A673 (cell line): ENCODE measurements around the gene FHIT. TPM values are rescaled to one million over a fixed set of nuclear protein-coding genes. Genes with fewer than 3 reads are reported as not detected.

Experiments used
- BruUV-seq: library from RNA; stranded (reverse); fragments of 400-500 nt; replicated peaks from 2 replicates; lab custom pipeline; 2021; lab: Mats Ljungman, UMichigan
- CTCF ChIA-PET: fragments of 300-600 bp; sonication (Branson Sonifier 250); formaldehyde crosslinking; loops from one replicate; lab custom pipeline; 2022; ENCODE audit warnings: antibody characterized with exemption; lab: Charles Lee
- POLR2A ChIA-PET: fragments of 300-600 bp; sonication (Branson Sonifier 250); formaldehyde crosslinking; loops from one replicate; lab custom pipeline; 2022; ENCODE audit warnings: antibody characterized with exemption; ENCODE audit not compliant: low non-redundant PET; lab: Charles Lee
- DNase-seq: peaks from one replicate; pipeline ENCODE4 v3.0.0-alpha.2; 2015; ENCODE audit warnings: low spot score
- H3K27ac ChIP-seq: fragments of 200-600 bp; sonication (generic); 2 replicates; pipeline ENCODE4 v1.5.1; 2016; ENCODE audit warnings: mixed run types, low read depth, mild to moderate bottlenecking, mixed read lengths, antibody characterized with exemption, low read length; ENCODE audit not compliant: poor library complexity, severe bottlenecking
- H3K27me3 ChIP-seq: fragments of 200-600 bp; sonication (generic); replicated peaks from 2 replicates; pipeline ENCODE4 v1.6.1; 2017; ENCODE audit warnings: mixed run types, low read depth, mild to moderate bottlenecking, mixed read lengths, antibody characterized with exemption, low read length; ENCODE audit not compliant: insufficient read depth, poor library complexity
- H3K36me3 ChIP-seq: fragments of 200-600 bp; sonication (generic); 2 replicates; pipeline ENCODE4 v1.6.1; 2016; ENCODE audit warnings: mixed run types, mild to moderate bottlenecking, mixed read lengths, antibody characterized with exemption, low read length; ENCODE audit not compliant: insufficient read depth, poor library complexity, severe bottlenecking
- H3K4me1 ChIP-seq: fragments of 200-600 bp; sonication (generic); 2 replicates; pipeline ENCODE4 v1.6.1; 2017; ENCODE audit warnings: mixed run types, mild to moderate bottlenecking, mixed read lengths, antibody characterized with exemption, low read length; ENCODE audit not compliant: insufficient read depth, poor library complexity, severe bottlenecking
- H3K4me3 ChIP-seq: fragments of 200-600 bp; sonication (generic); 2 replicates; pipeline ENCODE4 v1.5.1; 2016; ENCODE audit warnings: low read depth, mixed run types, mild to moderate bottlenecking, mixed read lengths, low read length; ENCODE audit not compliant: poor library complexity, severe bottlenecking
- H3K9me3 ChIP-seq: fragments of 200-600 bp; sonication (generic); 2 replicates; pipeline ENCODE4 v1.6.1; 2016; ENCODE audit warnings: mixed run types, low read depth, mild to moderate bottlenecking, mixed read lengths, antibody characterized with exemption, low read length; ENCODE audit not compliant: poor library complexity, severe bottlenecking
- EZH2 ChIP-seq: fragments of 200-600 bp; sonication (generic); IDR thresholded peaks from 2 replicates; pipeline ENCODE4 v1.6.1; 2017; ENCODE audit warnings: borderline replicate concordance, low read depth, mild to moderate bottlenecking, mixed read lengths, antibody characterized with exemption, low read length; ENCODE audit not compliant: poor library complexity, severe bottlenecking
- intact Hi-C: fragments of 100-400 bp; cut with micrococcal nuclease; formaldehyde crosslinking; loops from one replicate; pipeline ENCODE4 v1.10.0; 2022; ENCODE audit not compliant: unreplicated experiment
- total RNA-seq: library from RNA; stranded (reverse); gene quantifications from 2 replicates; pipeline ENCODE4 v1.2.3, GENCODE V29; 2021
- TF ChIP-seq, protein P1 (sequence below): fragments of 300-800, 200-600 bp; sonication (generic); conservative IDR thresholded peaks from 2 replicates; pipeline ENCODE4 v1.5.1; 2017; ENCODE audit warnings: low read depth, mild to moderate bottlenecking, antibody characterized with exemption, low read length, moderate library complexity, mixed read lengths

FHIT gene
- total RNA-seq, 1 experiment from 2014 or later: not detected

DNA sequence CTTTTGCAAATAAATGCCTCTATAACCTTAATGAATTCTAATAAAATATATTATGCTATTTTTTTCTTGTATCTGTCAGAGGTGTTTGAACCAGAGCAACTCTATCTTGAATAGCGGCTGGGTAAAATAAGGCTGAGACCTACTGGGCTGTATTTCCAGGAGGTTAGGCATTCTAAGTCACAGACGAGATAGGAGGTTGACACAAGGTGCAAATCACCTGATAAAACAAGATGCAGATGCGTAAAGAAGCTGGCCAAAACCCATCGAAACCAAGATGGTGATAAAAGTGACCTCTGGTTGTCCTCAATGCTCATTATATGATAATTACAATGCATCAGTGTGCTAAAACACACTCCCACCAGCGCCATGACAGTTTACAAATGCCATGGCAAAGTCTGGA is 990.7 kb downstream of the FHIT start:
- H3K4me3 ChIP-seq: no peak overlapping the region

DNA sequence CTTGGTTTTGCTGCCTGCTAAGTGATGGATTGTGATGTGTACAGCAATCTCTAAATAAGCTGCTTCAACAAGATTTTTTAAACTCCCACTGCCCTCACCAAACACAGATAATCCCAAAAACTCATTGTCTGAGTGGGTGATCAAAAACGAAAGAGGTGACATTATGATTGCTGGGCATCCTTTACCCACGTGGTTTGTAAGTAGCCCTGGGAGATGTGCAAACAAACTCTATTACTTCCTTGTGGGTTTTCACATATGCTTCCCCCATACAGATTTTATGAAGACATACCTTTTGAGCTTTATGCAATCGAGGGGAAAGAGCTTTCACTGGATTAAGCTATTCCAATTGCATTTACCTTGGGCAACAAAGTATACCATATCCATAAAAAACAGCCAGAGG is 1000.4 kb downstream of the FHIT start:
- intact Hi-C loops: no loop called here
- Histone ChIP-seq H3K27me3 (no peaks in the 10 kb centered on the region), H3K9me3 (no peaks in the 10 kb centered on the region), H3K4me3 (no peak overlapping the region), H3K27ac (no peak overlapping the region), H3K4me1 (no peaks in the 10 kb centered on the region), H3K36me3 (no peaks in the 10 kb centered on the region)
- ChIA-PET POLR2A (no interaction called here), CTCF (no interaction called here)
- no peak for DNase-seq
- no TSS peak for BruUV-seq
- TF ChIP-seq, protein P1, sequence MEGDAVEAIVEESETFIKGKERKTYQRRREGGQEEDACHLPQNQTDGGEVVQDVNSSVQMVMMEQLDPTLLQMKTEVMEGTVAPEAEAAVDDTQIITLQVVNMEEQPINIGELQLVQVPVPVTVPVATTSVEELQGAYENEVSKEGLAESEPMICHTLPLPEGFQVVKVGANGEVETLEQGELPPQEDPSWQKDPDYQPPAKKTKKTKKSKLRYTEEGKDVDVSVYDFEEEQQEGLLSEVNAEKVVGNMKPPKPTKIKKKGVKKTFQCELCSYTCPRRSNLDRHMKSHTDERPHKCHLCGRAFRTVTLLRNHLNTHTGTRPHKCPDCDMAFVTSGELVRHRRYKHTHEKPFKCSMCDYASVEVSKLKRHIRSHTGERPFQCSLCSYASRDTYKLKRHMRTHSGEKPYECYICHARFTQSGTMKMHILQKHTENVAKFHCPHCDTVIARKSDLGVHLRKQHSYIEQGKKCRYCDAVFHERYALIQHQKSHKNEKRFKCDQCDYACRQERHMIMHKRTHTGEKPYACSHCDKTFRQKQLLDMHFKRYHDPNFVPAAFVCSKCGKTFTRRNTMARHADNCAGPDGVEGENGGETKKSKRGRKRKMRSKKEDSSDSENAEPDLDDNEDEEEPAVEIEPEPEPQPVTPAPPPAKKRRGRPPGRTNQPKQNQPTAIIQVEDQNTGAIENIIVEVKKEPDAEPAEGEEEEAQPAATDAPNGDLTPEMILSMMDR: no peak
- no peak for TF ChIP-seq EZH2

More for the DNA sequence above, 990.7 kb downstream of the FHIT start:
- TF ChIP-seq, protein P1: no peak
- no peak for TF ChIP-seq EZH2
- no peak for DNase-seq
- no TSS peak for BruUV-seq
- H3K36me3 ChIP-seq: no peaks in the 10 kb centered on the region
- H3K27me3 ChIP-seq: no peaks in the 10 kb centered on the region
- intact Hi-C loops: no loop called here
- ChIA-PET POLR2A (no interaction called here), CTCF (no interaction called here)
- H3K9me3 ChIP-seq: no peaks in the 10 kb centered on the region
- no peaks in the 10 kb centered on the region for H3K4me1 ChIP-seq
- H3K27ac ChIP-seq: no peak overlapping the region

DNA sequence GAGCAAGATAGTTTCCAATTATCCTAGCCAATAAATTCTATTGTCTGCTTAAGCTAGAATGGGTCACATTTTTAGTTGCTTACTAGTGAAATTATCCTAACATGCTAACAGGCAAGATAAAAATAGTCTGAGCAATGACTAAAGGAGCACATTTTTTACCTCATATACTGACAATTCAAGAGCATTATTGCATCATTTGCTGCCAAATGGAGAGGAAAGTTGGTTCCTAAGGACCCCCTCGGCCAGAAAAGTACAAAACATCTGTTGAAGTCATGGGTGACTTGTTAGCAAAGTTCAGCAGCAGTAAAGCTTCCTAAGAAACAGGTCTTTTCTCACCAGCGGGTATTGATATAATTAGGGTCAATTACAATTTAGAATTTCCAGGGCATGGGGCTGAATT is 1001.0 kb downstream of the FHIT start:
- Histone ChIP-seq H3K36me3 (no peaks in the 10 kb centered on the region), H3K4me1 (no peaks in the 10 kb centered on the region), H3K27me3 (no peaks in the 10 kb centered on the region), H3K4me3 (no peak overlapping the region), H3K9me3 (no peaks in the 10 kb centered on the region), H3K27ac (no peak overlapping the region)
- DNase-seq: no peak
- intact Hi-C loops: no loop called here
- BruUV-seq: no TSS peak
- ChIA-PET CTCF (no interaction called here), POLR2A (no interaction called here)
- TF ChIP-seq EZH2: no peak
- TF ChIP-seq, protein P1: no peak
